Endothelial cell of umbilical vein (primary cell): Measurements from ENCODE around the gene IRF9. TPM values are rescaled to one million over a fixed set of nuclear protein-coding genes. Genes with fewer than 3 reads are reported as not detected.

ENCODE experiments used
- BruUV-seq: library from RNA; stranded (reverse); fragments of 400-500 nt; replicated peaks from 2 replicates; lab custom pipeline; 2021; lab: Mats Ljungman, UMichigan
- CTCF ChIA-PET: fragments of 300-600, 350-600 bp; sonication (Branson Sonifier 250); formaldehyde crosslinking; loops from one replicate; lab custom pipeline; 2021; ENCODE audit warnings: antibody characterized with exemption, inconsistent platforms; lab: Charles Lee
- POLR2A ChIA-PET: fragments of 300-600, 350-600 bp; sonication (Branson Sonifier 250); formaldehyde crosslinking; loops from one replicate; lab custom pipeline; 2021; ENCODE audit warnings: antibody characterized with exemption, inconsistent platforms; lab: Charles Lee
- DNase-seq: peaks from one replicate; pipeline ENCODE4 v3.0.0-alpha.2; 2011; ENCODE audit warnings: low read depth, low spot score
- FAIRE-seq: peaks from 2 replicates; lab custom pipeline; 2011; peaks lifted over from hg19 to GRCh38; lab: Jason Lieb, UNC
- H2AFZ ChIP-seq: 2 replicates; pipeline ENCODE4 v1.6.0; 2012; ENCODE audit warnings: low read depth, low read length, control low read depth, inconsistent platforms
- H3K27ac ChIP-seq: 2 replicates; pipeline ENCODE4 v1.5.1; 2011; ENCODE audit warnings: low read depth, mild to moderate bottlenecking, control low read depth, low read length, moderate library complexity; ENCODE audit not compliant: insufficient read depth
- H3K27me3 ChIP-seq, 2 experiments: 2 replicates each; pipeline versions ENCODE4 v1.6.0 to v1.6.1; 2011; ENCODE audit warnings: low read length in 2 of 2, mixed read lengths in 1 of 2; ENCODE audit not compliant: control insufficient read depth in 2 of 2, insufficient read depth in 2 of 2
- H3K36me3 ChIP-seq, 2 experiments: 2 replicates in 1 of 2; 3 replicates in 1 of 2; pipeline ENCODE4 v1.5.1; 2011; ENCODE audit warnings: low read length in 2 of 2, mild to moderate bottlenecking in 1 of 2, moderate library complexity in 1 of 2; ENCODE audit not compliant: control insufficient read depth in 2 of 2, insufficient read depth in 2 of 2; ENCODE audit errors: extremely low read depth in 1 of 2
- H3K4me1 ChIP-seq: 3 replicates; pipeline ENCODE4 v1.5.1; 2011; ENCODE audit warnings: mild to moderate bottlenecking, low read length; ENCODE audit not compliant: control insufficient read depth, insufficient read depth; ENCODE audit errors: extremely low read depth
- H3K4me2 ChIP-seq: 2 replicates; pipeline ENCODE4 v1.6.1; 2011; ENCODE audit warnings: low read length, control low read depth, mixed read lengths; ENCODE audit not compliant: insufficient read depth
- H3K4me3 ChIP-seq, 3 experiments: fragments of 200-600 bp in 1 of 3; sonication (generic), shearing (Covaris generic) in 1 of 3; replicated peaks in 1 of 3; 2 replicates each; pipeline ENCODE4 v1.5.1; 2011 to 2016; ENCODE audit warnings: control low read depth in 3 of 3, low read length in 3 of 3, mild to moderate bottlenecking in 2 of 3, inconsistent platforms in 1 of 3, low read depth in 1 of 3, moderate library complexity in 1 of 3; ENCODE audit not compliant: insufficient read depth in 1 of 3
- H3K79me2 ChIP-seq: 2 replicates; pipeline ENCODE4 v1.6.0; 2012; ENCODE audit warnings: low read length, inconsistent platforms; ENCODE audit not compliant: control insufficient read depth, insufficient read depth
- H3K9ac ChIP-seq: replicated peaks from 2 replicates; pipeline ENCODE3; 2011; ENCODE audit warnings: low read length, control low read depth; ENCODE audit not compliant: insufficient read depth; ENCODE audit errors: extremely low read depth
- H3K9me1 ChIP-seq: replicated peaks from 3 replicates; pipeline ENCODE4 v1.6.0; 2011; ENCODE audit warnings: mild to moderate bottlenecking, low read length; ENCODE audit not compliant: control insufficient read depth, insufficient read depth; ENCODE audit errors: extremely low read depth
- H3K9me3 ChIP-seq: replicated peaks from 2 replicates; pipeline ENCODE4 v1.5.1; 2012; ENCODE audit warnings: low read length, inconsistent platforms; ENCODE audit not compliant: control insufficient read depth, insufficient read depth
- H4K20me1 ChIP-seq: replicated peaks from 2 replicates; pipeline ENCODE3; 2011; ENCODE audit warnings: mild to moderate bottlenecking, low read length; ENCODE audit not compliant: control insufficient read depth, insufficient read depth; ENCODE audit errors: extremely low read depth
- EZH2 ChIP-seq: IDR thresholded peaks from 2 replicates; pipeline ENCODE4 v1.6.1; 2012; ENCODE audit warnings: borderline replicate concordance, low read depth, mild to moderate bottlenecking, moderate library complexity, low read length, inconsistent platforms; ENCODE audit not compliant: severe bottlenecking
- FOS ChIP-seq: IDR thresholded peaks from 2 replicates; pipeline ENCODE4 v1.6.1; 2011; ENCODE audit warnings: mild to moderate bottlenecking, low read length, moderate library complexity, borderline replicate concordance; ENCODE audit not compliant: insufficient read depth
- GATA2 ChIP-seq: IDR thresholded peaks from 2 replicates; pipeline ENCODE4 v1.7.0; 2011; ENCODE audit warnings: low read depth, mild to moderate bottlenecking, moderate library complexity, mixed read lengths, low read length; ENCODE audit not compliant: insufficient read length, insufficient read depth
- JUN ChIP-seq: IDR thresholded peaks from 2 replicates; pipeline ENCODE4 v1.6.1; 2011; ENCODE audit warnings: borderline replicate concordance, low read depth; ENCODE audit not compliant: insufficient read length, insufficient read depth
- MYC ChIP-seq: IDR thresholded peaks from one replicate; pipeline ENCODE4 v1.6.1; 2011; ENCODE audit warnings: mild to moderate bottlenecking, low read depth, low read length
- POLR2A ChIP-seq: IDR thresholded peaks from 2 replicates; pipeline ENCODE4 v1.6.1; 2012; ENCODE audit warnings: low read depth, mild to moderate bottlenecking, control low read depth, low read length
- POLR2AphosphoS5 ChIP-seq: IDR thresholded peaks from 2 replicates; pipeline ENCODE4 v1.6.1; 2012; ENCODE audit warnings: low read depth, mild to moderate bottlenecking, control low read depth, low read length, moderate library complexity; ENCODE audit not compliant: insufficient read depth
- dilution Hi-C: fragments of 300-500 bp; cut with MboI; formaldehyde crosslinking; loops from one replicate; pipeline ENCODE4 v1.15.0; 2019; ENCODE audit warnings: low sequenced_read_pairs; ENCODE audit not compliant: extremely low pct_ligation_motif_present
- intact Hi-C: fragments of 100-400 bp; cut with micrococcal nuclease; formaldehyde crosslinking; loops from one replicate; pipeline ENCODE4 v1.10.0; 2022
- polyA plus RNA-seq, 4 experiments: library from polyadenylated mRNA; depleted of rRNA in 3 of 4; stranded (reverse) in 3 of 4; unstranded in 1 of 4; fragments of >200 nt; gene quantifications; 2 replicates each; pipeline versions ENCODE4 v1.2.1 to v1.2.3, GENCODE V29; 2011 to 2012; ENCODE audit warnings: missing spikeins in 1 of 4
- total RNA-seq: library from RNA; stranded (reverse); gene quantifications from 2 replicates; pipeline ENCODE4 v1.2.3, GENCODE V29; 2021
- TF ChIP-seq, protein P1 (sequence below): IDR thresholded peaks from 2 replicates; pipeline ENCODE4 v1.6.1; 2011; ENCODE audit not compliant: insufficient read depth, insufficient read length
- TF ChIP-seq, protein P2 (sequence below), 2 donors: IDR thresholded peaks; 1 replicate in 1 of 2; 2 replicates in 1 of 2; pipeline ENCODE4 v1.5.1; 2011; ENCODE audit warnings: low read length in 2 of 2, mild to moderate bottlenecking in 2 of 2, moderate library complexity in 2 of 2, control low read depth in 1 of 2, inconsistent platforms in 1 of 2, low read depth in 1 of 2; ENCODE audit not compliant: insufficient read depth in 1 of 2; ENCODE audit errors: extremely low read depth in 1 of 2

IRF9 gene
- total and polyA plus RNA-seq, 2 donors (not counting 3 experiments of a cell fraction or from before 2014, with no cell fraction given), result 44.6 to 46.1 TPM

DNA sequence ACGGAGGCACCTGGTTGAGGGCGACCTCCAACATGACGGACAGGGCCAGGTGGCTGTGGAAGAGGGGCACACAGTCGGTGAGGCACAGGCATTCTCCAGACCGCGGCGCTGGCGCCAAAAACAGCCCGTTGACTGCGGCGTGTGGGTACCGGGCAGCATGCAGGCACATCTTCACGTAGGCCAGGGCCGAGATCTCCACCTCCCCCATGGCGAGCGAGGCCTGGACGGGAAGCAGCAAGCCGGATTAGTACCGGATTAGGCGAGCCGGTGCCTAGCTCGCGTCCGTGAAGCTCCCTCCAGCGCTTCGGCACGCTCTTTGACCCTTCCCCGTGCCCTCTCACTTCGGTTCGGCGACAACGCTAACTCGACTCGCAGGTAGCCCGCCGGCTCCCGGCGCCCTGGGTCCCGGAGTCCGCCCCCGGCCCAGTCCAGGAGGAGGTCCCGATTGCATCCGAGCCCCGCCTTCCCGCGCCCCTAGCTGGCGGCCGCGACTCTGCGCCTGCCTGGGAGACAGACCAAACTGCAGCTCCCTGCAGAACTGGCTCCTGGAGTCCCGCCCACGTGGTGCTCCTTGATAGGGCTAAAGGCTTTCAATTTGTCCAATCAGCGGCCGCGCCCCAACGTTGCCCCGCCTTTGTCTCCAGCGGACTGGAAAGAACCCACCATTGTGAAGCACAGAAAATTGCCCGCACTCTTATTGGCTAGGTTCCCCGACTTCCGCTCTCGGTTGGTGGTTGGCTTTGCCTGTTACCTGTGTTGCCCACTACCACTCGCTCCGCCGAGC lies 19.8 kb upstream of the IRF9 start, which contains the start of gene EMC9:
TSS of gene EMC9 (minus strand) at position 495 of the 784 bp plus-strand sequence. CDS start at position 208, 287 bp downstream.
- Histone ChIP-seq H3K36me3 (peaks cover 6 to 23% of the 10 kb centered on the region in 2 experiments), H3K4me3 (peak within 1 kb of the TSS; percentile 79 to 99 (median 81)), H3K9ac (peak within 1 kb of the TSS; percentile 57), H3K79me2 (peaks cover 29% of the 10 kb centered on the region), H3K9me3 (no peaks in the 10 kb centered on the region), H3K27ac (peak within 1 kb of the TSS; percentile 42), H3K4me2 (peak within 1 kb of the TSS; percentile 73), H3K4me1 (peaks cover 24% of the 10 kb centered on the region), H2AFZ (peak within 1 kb of the TSS; percentile 75), H3K27me3 (no peaks in the 10 kb centered on the region), H3K9me1 (no peaks in the 10 kb centered on the region), H4K20me1 (no peaks in the 10 kb centered on the region)
- TF ChIP-seq FOS (no peak), JUN (no peak), MYC (no peak), EZH2 (no peak), GATA2 (no peak), POLR2AphosphoS5 (peak; percentile 63), POLR2A (peak; percentile 78)
- TF ChIP-seq, protein P1, sequence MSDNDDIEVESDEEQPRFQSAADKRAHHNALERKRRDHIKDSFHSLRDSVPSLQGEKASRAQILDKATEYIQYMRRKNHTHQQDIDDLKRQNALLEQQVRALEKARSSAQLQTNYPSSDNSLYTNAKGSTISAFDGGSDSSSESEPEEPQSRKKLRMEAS, result peak; percentile 82
- TF ChIP-seq, protein P2, sequence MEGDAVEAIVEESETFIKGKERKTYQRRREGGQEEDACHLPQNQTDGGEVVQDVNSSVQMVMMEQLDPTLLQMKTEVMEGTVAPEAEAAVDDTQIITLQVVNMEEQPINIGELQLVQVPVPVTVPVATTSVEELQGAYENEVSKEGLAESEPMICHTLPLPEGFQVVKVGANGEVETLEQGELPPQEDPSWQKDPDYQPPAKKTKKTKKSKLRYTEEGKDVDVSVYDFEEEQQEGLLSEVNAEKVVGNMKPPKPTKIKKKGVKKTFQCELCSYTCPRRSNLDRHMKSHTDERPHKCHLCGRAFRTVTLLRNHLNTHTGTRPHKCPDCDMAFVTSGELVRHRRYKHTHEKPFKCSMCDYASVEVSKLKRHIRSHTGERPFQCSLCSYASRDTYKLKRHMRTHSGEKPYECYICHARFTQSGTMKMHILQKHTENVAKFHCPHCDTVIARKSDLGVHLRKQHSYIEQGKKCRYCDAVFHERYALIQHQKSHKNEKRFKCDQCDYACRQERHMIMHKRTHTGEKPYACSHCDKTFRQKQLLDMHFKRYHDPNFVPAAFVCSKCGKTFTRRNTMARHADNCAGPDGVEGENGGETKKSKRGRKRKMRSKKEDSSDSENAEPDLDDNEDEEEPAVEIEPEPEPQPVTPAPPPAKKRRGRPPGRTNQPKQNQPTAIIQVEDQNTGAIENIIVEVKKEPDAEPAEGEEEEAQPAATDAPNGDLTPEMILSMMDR (IDR thresholded peaks at IDR 0.05; ENCODE audit: extremely low read depth in 1 of 2, insufficient read depth in 1 of 2, low read depth in 1 of 2, low read length in 2 of 2), result peak; percentile 28 to 53
- ChIA-PET CTCF (interaction anchor here (0.9 to 2.1 kb wide), 12 partner anchors 13 to 290 kb away, joined by 3 to 12 read pairs (median 4); partner anchors contain the start of genes DCAF11, IRF9, MDP1 and NRL), POLR2A (interaction anchor here (0.7 to 1.2 kb wide), 4 partner anchors 20 to 101 kb away, joined by 3 to 10 read pairs (median 4); partner anchors contain the start of genes DCAF11, IRF9, NRL and TINF2)
- FAIRE-seq, result peak; percentile 100
- intact Hi-C loops, result loop anchor here (1.0 to 2.0 kb wide), 3 partner anchors 20 to 46 kb away; partner anchors contain the start of genes DCAF11, IRF9, NRL and PCK2
- TSS peak; percentile 17 for BruUV-seq
- peak; percentile 100 for DNase-seq
- dilution Hi-C loops, result no loop called here
